ENCODE data around the gene APEH.

The APEH gene

GRCh38 chr3:49716169-49716568 is 42.0 kb downstream of the APEH start:
- DNase-seq: no peak

- DNase-seq: no peak
Observed at GRCh38 chr3:49716691-49717210, 42.6 kb downstream of the APEH start.

GRCh38 chr3:49717211-49717958 is 43.2 kb downstream of the APEH start:
- DNase-seq: no peak

- DNase-seq: no peak
Observed at GRCh38 chr3:49717959-49718857, 44.1 kb downstream of the APEH start.

GRCh38 chr3:49718858-49719213 is 44.7 kb downstream of the APEH start:
- DNase-seq: no peak

GRCh38 chr3:49719214-49719884 is 45.2 kb downstream of the APEH start, which contains the start of gene AMIGO3:
TSS of gene AMIGO3 (minus strand) at chr3:49719684. CDS start at chr3:49719465, 219 bp downstream.
- DNase-seq: peak; percentile 92

- no peak for DNase-seq
Observed at GRCh38 chr3:49720855-49721595, 46.9 kb downstream of the APEH start.

GRCh38 chr3:49721596-49721895 is 47.4 kb downstream of the APEH start:
- no peak for DNase-seq

- no peak for DNase-seq
Observed at GRCh38 chr3:49721896-49722781, 48.0 kb downstream of the APEH start.

- DNase-seq: no peak
Observed at GRCh38 chr3:49722896-49723295, 48.7 kb downstream of the APEH start.

- peak; percentile 31 for DNase-seq
Observed at GRCh38 chr3:49723296-49723627, 49.1 kb downstream of the APEH start.

- peak; percentile 97 for DNase-seq
Observed at GRCh38 chr3:49723628-49724551, 49.7 kb downstream of the APEH start, which contains the start of gene GMPPB. TSS of gene GMPPB (minus strand) at chr3:49723951. CDS start at chr3:49723726, 225 bp downstream.

- no peak for DNase-seq
Observed at GRCh38 chr3:49724586-49724985, 50.4 kb downstream of the APEH start.

GRCh38 chr3:49725906-49726681 is 51.9 kb downstream of the APEH start:
- DNase-seq: no peak

- no peak for DNase-seq
Observed at GRCh38 chr3:49727154-49727923, 53.2 kb downstream of the APEH start.

- DNase-seq: no peak
Observed at GRCh38 chr3:49727924-49728361, 53.8 kb downstream of the APEH start.

GRCh38 chr3:49729966-49730609 is 55.9 kb downstream of the APEH start:
- no peak for DNase-seq

- DNase-seq: no peak
Observed at GRCh38 chr3:49732597-49732996, 58.4 kb downstream of the APEH start.

All from fibroblast of skin of right biceps (primary cell).